Endothelial cell of umbilical vein (primary cell): ENCODE measurements around the gene METRN. TPM values are rescaled to one million over a fixed set of nuclear protein-coding genes. Genes with fewer than 3 reads are reported as not detected.

Experiments used
- BruUV-seq: library from RNA; stranded (reverse); fragments of 400-500 nt; replicated peaks from 2 replicates; lab custom pipeline; 2021; lab: Mats Ljungman, UMichigan
- CTCF ChIA-PET: fragments of 300-600, 350-600 bp; sonication (Branson Sonifier 250); formaldehyde crosslinking; loops from one replicate; lab custom pipeline; 2021; ENCODE audit warnings: antibody characterized with exemption, inconsistent platforms; lab: Charles Lee
- POLR2A ChIA-PET: fragments of 300-600, 350-600 bp; sonication (Branson Sonifier 250); formaldehyde crosslinking; loops from one replicate; lab custom pipeline; 2021; ENCODE audit warnings: antibody characterized with exemption, inconsistent platforms; lab: Charles Lee
- DNase-seq: peaks from one replicate; pipeline ENCODE4 v3.0.0-alpha.2; 2011; ENCODE audit warnings: low read depth, low spot score
- FAIRE-seq: peaks from 2 replicates; lab custom pipeline; 2011; peaks lifted over from hg19 to GRCh38; lab: Jason Lieb, UNC
- H2AFZ ChIP-seq: 2 replicates; pipeline ENCODE4 v1.6.0; 2012; ENCODE audit warnings: low read depth, low read length, control low read depth, inconsistent platforms
- H3K27ac ChIP-seq: 2 replicates; pipeline ENCODE4 v1.5.1; 2011; ENCODE audit warnings: low read depth, mild to moderate bottlenecking, control low read depth, low read length, moderate library complexity; ENCODE audit not compliant: insufficient read depth
- H3K27me3 ChIP-seq, 2 experiments: 2 replicates each; pipeline versions ENCODE4 v1.6.0 to v1.6.1; 2011; ENCODE audit warnings: low read length in 2 of 2, mixed read lengths in 1 of 2; ENCODE audit not compliant: control insufficient read depth in 2 of 2, insufficient read depth in 2 of 2
- H3K36me3 ChIP-seq, 2 experiments: 2 replicates in 1 of 2; 3 replicates in 1 of 2; pipeline ENCODE4 v1.5.1; 2011; ENCODE audit warnings: low read length in 2 of 2, mild to moderate bottlenecking in 1 of 2, moderate library complexity in 1 of 2; ENCODE audit not compliant: control insufficient read depth in 2 of 2, insufficient read depth in 2 of 2; ENCODE audit errors: extremely low read depth in 1 of 2
- H3K4me1 ChIP-seq: 3 replicates; pipeline ENCODE4 v1.5.1; 2011; ENCODE audit warnings: mild to moderate bottlenecking, low read length; ENCODE audit not compliant: control insufficient read depth, insufficient read depth; ENCODE audit errors: extremely low read depth
- H3K4me2 ChIP-seq: 2 replicates; pipeline ENCODE4 v1.6.1; 2011; ENCODE audit warnings: low read length, control low read depth, mixed read lengths; ENCODE audit not compliant: insufficient read depth
- H3K4me3 ChIP-seq, 3 experiments: fragments of 200-600 bp in 1 of 3; sonication (generic), shearing (Covaris generic) in 1 of 3; replicated peaks in 1 of 3; 2 replicates each; pipeline ENCODE4 v1.5.1; 2011 to 2016; ENCODE audit warnings: control low read depth in 3 of 3, low read length in 3 of 3, mild to moderate bottlenecking in 2 of 3, inconsistent platforms in 1 of 3, low read depth in 1 of 3, moderate library complexity in 1 of 3; ENCODE audit not compliant: insufficient read depth in 1 of 3
- H3K79me2 ChIP-seq: 2 replicates; pipeline ENCODE4 v1.6.0; 2012; ENCODE audit warnings: low read length, inconsistent platforms; ENCODE audit not compliant: control insufficient read depth, insufficient read depth
- H3K9ac ChIP-seq: replicated peaks from 2 replicates; pipeline ENCODE3; 2011; ENCODE audit warnings: low read length, control low read depth; ENCODE audit not compliant: insufficient read depth; ENCODE audit errors: extremely low read depth
- H3K9me1 ChIP-seq: replicated peaks from 3 replicates; pipeline ENCODE4 v1.6.0; 2011; ENCODE audit warnings: mild to moderate bottlenecking, low read length; ENCODE audit not compliant: control insufficient read depth, insufficient read depth; ENCODE audit errors: extremely low read depth
- H3K9me3 ChIP-seq: replicated peaks from 2 replicates; pipeline ENCODE4 v1.5.1; 2012; ENCODE audit warnings: low read length, inconsistent platforms; ENCODE audit not compliant: control insufficient read depth, insufficient read depth
- H4K20me1 ChIP-seq: replicated peaks from 2 replicates; pipeline ENCODE3; 2011; ENCODE audit warnings: mild to moderate bottlenecking, low read length; ENCODE audit not compliant: control insufficient read depth, insufficient read depth; ENCODE audit errors: extremely low read depth
- CTCF ChIP-seq, 2 donors: IDR thresholded peaks; 1 replicate in 1 of 2; 2 replicates in 1 of 2; pipeline ENCODE4 v1.5.1; 2011; ENCODE audit warnings: low read length in 2 of 2, mild to moderate bottlenecking in 2 of 2, moderate library complexity in 2 of 2, control low read depth in 1 of 2, inconsistent platforms in 1 of 2, low read depth in 1 of 2; ENCODE audit not compliant: insufficient read depth in 1 of 2; ENCODE audit errors: extremely low read depth in 1 of 2
- FOS ChIP-seq: IDR thresholded peaks from 2 replicates; pipeline ENCODE4 v1.6.1; 2011; ENCODE audit warnings: mild to moderate bottlenecking, low read length, moderate library complexity, borderline replicate concordance; ENCODE audit not compliant: insufficient read depth
- MAX ChIP-seq: IDR thresholded peaks from 2 replicates; pipeline ENCODE4 v1.6.1; 2011; ENCODE audit not compliant: insufficient read depth, insufficient read length
- MYC ChIP-seq: IDR thresholded peaks from one replicate; pipeline ENCODE4 v1.6.1; 2011; ENCODE audit warnings: mild to moderate bottlenecking, low read depth, low read length
- POLR2A ChIP-seq: IDR thresholded peaks from 2 replicates; pipeline ENCODE4 v1.6.1; 2012; ENCODE audit warnings: low read depth, mild to moderate bottlenecking, control low read depth, low read length
- POLR2AphosphoS5 ChIP-seq: IDR thresholded peaks from 2 replicates; pipeline ENCODE4 v1.6.1; 2012; ENCODE audit warnings: low read depth, mild to moderate bottlenecking, control low read depth, low read length, moderate library complexity; ENCODE audit not compliant: insufficient read depth
- dilution Hi-C: fragments of 300-500 bp; cut with MboI; formaldehyde crosslinking; loops from one replicate; pipeline ENCODE4 v1.15.0; 2019; ENCODE audit warnings: low sequenced_read_pairs; ENCODE audit not compliant: extremely low pct_ligation_motif_present
- intact Hi-C: fragments of 100-400 bp; cut with micrococcal nuclease; formaldehyde crosslinking; loops from one replicate; pipeline ENCODE4 v1.10.0; 2022
- polyA plus RNA-seq, 4 experiments: library from polyadenylated mRNA; depleted of rRNA in 3 of 4; stranded (reverse) in 3 of 4; unstranded in 1 of 4; fragments of >200 nt; gene quantifications; 2 replicates each; pipeline versions ENCODE4 v1.2.1 to v1.2.3, GENCODE V29; 2011 to 2012; ENCODE audit warnings: missing spikeins in 1 of 4
- total RNA-seq: library from RNA; stranded (reverse); gene quantifications from 2 replicates; pipeline ENCODE4 v1.2.3, GENCODE V29; 2021

The METRN gene
- total and polyA plus RNA-seq, 2 donors (not counting 3 experiments of a cell fraction or from before 2014, with no cell fraction given) = 10.0 to 16.1 TPM

- H3K9ac ChIP-seq = peak within 1 kb of the TSS; percentile 81
- FAIRE-seq (peak; percentile 79), DNase-seq (peak; percentile 86)
- BruUV-seq = no TSS peak
- H3K36me3 ChIP-seq = peaks cover 5 to 29% of the 10 kb centered on the region in 2 experiments
- peak within 1 kb of the TSS; percentile 65 to 80 (median 79) for H3K4me3 ChIP-seq
- H3K27me3 ChIP-seq = no peaks in the 10 kb centered on the region
- no peaks in the 10 kb centered on the region for H3K9me1 ChIP-seq
- ChIA-PET POLR2A (no interaction called here), CTCF (interaction anchor here (0.7 to 1.8 kb wide), 5 partner anchors 8 to 89 kb away, joined by 3 to 6 read pairs (median 4); partner anchors contain the start of gene STUB1)
- H3K27ac ChIP-seq = peak within 1 kb of the TSS; percentile 48
- H2AFZ ChIP-seq = peak within 1 kb of the TSS; percentile 79
- dilution Hi-C loops = no loop called here
- peaks cover 18% of the 10 kb centered on the region for H3K79me2 ChIP-seq
- H3K9me3 ChIP-seq = no peaks in the 10 kb centered on the region
- H4K20me1 ChIP-seq = no peaks in the 10 kb centered on the region
- no peaks in the 10 kb centered on the region for H3K4me1 ChIP-seq
- peak within 1 kb of the TSS; percentile 59 for H3K4me2 ChIP-seq
- TF ChIP-seq CTCF (IDR thresholded peaks at IDR 0.05; ENCODE audit: extremely low read depth in 1 of 2, insufficient read depth in 1 of 2, low read depth in 1 of 2, low read length in 2 of 2) = peak; percentile 70 to 96
- no peak for TF ChIP-seq MAX
- no peak for TF ChIP-seq FOS
- peak; percentile 79 for TF ChIP-seq POLR2A
- TF ChIP-seq MYC = no peak
- peak; percentile 92 for TF ChIP-seq POLR2AphosphoS5
- intact Hi-C loops = loop anchor here (1.0 kb wide), 2 partner anchors 11 to 79 kb away; no protein-coding TSS in a partner anchor
Observed at GRCh38 chr16:667780-668518, 47.0 kb upstream of the METRN start, which contains the start of gene RHOT2. Gene RHOT2 (plus strand): TSS chr16:668132. CDS start chr16:668200, 68 bp downstream.
